Activated naive CD4-positive, alpha-beta T cell treated with anti-CD3 and anti-CD28 coated beads, Interleukin-2, amount 10 ng/mL, durations not matched to agents 7 days and 5 days (primary cell): ENCODE results near the gene COX5B.

Source experiments
- CTCF ChIA-PET: fragments of 350-600 bp; sonication (Branson Sonifier 250); formaldehyde crosslinking; loops from one replicate; lab custom pipeline; 2021; ENCODE audit warnings: antibody characterized with exemption; lab: Charles Lee
- DNase-seq: peaks from one replicate; pipeline ENCODE4 v3.0.0-alpha.2; 2020
- H3K27ac Mint-ChIP-seq: one replicate; pipeline ENCODE4 v1.8.0; 2021; ENCODE audit warnings: mild to moderate bottlenecking, moderate library complexity, mixed read lengths
- H3K27me3 Mint-ChIP-seq: one replicate; pipeline ENCODE4 v1.8.0; 2021; ENCODE audit warnings: mild to moderate bottlenecking, mixed read lengths
- H3K36me3 Mint-ChIP-seq: one replicate; pipeline ENCODE4 v1.8.0; 2021; ENCODE audit warnings: mixed read lengths
- H3K4me1 Mint-ChIP-seq: one replicate; pipeline ENCODE4 v1.8.0; 2021; ENCODE audit warnings: mixed read lengths
- H3K4me3 Mint-ChIP-seq: one replicate; pipeline ENCODE4 v1.8.0; 2021; ENCODE audit warnings: mild to moderate bottlenecking, moderate library complexity, mixed read lengths
- H3K9me3 Mint-ChIP-seq: one replicate; pipeline ENCODE4 v1.8.0; 2021; ENCODE audit warnings: mixed read lengths

The COX5B gene

GRCh38 chr2:97659256-97660043 lies 13.6 kb downstream of the COX5B start:
- H3K9me3 Mint-ChIP-seq, result no peaks in the 10 kb centered on the region
- H3K36me3 Mint-ChIP-seq, result peaks cover 37% of the 10 kb centered on the region
- no peak for DNase-seq
- no peak overlapping the region for H3K27ac Mint-ChIP-seq
- peaks cover 27% of the 10 kb centered on the region for H3K4me1 Mint-ChIP-seq
- CTCF ChIA-PET, result interaction anchor here (0.8 to 1.9 kb wide), 5 partner anchors 8 to 69 kb away, joined by 3 to 7 read pairs (median 3); no protein-coding TSS in a partner anchor
- H3K4me3 Mint-ChIP-seq, result no peak overlapping the region
- H3K27me3 Mint-ChIP-seq, result no peaks in the 10 kb centered on the region

DNA sequence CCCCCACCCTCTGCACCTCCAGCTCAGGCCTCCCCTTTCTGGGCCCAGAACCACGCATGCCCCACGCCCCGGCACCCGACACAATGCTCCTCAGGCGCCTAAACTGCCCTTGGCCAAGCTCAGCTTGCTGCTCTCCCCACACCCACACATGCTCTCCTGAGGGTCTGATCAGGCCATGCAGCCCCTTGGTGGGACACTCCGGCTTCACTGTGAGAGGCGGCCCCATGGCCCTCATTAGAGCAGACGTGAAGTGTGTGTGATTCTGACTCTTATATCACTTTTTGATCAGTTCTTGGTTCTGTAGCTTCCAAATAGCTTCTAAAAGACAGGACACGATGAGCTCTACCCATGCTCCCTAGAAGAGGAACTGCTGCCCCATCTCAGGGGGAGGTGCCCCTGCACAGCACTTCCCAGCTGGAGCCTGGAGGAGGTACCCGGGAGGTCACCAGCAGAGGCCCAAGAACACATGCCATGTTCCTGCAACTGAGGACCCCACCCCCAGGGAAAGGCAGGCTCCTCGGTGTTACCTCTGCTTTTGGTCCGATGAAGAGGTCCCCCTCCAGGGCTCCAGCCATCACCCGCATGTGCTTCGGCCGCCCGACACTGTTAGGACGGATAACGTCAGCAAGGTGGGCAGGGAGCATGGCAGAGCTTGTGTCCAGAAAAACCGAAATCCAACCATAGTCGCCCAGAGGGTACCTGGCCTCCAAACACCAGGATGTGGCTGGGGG lies 14.3 kb downstream of the COX5B start:
- Mint-ChIP-seq H3K4me1 (peaks cover 34% of the 10 kb centered on the region), H3K9me3 (no peaks in the 10 kb centered on the region), H3K36me3 (peaks cover 34% of the 10 kb centered on the region), H3K27ac (no peak overlapping the region), H3K27me3 (no peaks in the 10 kb centered on the region), H3K4me3 (no peak overlapping the region)
- no peak for DNase-seq
- CTCF ChIA-PET, result interaction anchor here (0.8 to 2.9 kb wide), 6 partner anchors 8 to 69 kb away, joined by 3 to 10 read pairs (median 4); no protein-coding TSS in a partner anchor

DNA sequence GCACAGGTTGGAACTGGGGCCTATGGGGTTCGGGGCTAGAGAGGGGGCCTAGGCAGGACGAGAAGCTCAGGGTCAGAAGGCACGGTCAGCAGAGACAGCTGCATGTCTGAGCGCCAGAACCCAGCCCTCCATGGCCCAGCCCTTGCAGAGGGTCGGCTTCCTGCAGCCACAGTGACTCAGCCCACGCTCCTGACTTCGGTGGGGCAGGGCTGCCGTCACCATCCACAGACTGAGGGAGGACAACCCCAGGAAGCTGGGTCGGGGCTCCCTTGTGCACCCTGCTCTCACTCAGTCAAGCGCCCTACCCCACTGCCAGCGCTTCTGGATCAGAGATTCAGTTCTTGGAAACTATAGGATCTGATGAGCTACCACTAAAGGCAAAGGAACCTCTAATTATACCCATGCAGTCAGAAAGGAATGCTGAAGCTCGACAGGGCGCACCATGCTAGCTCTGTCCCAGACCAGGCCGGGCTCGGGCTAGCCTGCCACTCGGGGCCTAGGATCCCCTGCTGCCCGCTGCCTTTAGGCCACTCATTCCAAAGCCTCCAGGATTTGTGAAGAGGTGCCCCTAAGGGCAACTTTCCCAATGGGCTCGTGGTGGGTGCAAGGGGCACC lies 15.0 kb downstream of the COX5B start:
- Mint-ChIP-seq H3K4me1 (peaks cover 34% of the 10 kb centered on the region), H3K27me3 (no peaks in the 10 kb centered on the region), H3K36me3 (peaks cover 34% of the 10 kb centered on the region), H3K9me3 (no peaks in the 10 kb centered on the region), H3K4me3 (no peak overlapping the region), H3K27ac (peak overlapping the region; percentile 28)
- no peak for DNase-seq
- CTCF ChIA-PET, result interaction anchor here (0.9 to 2.9 kb wide), 5 partner anchors 9 to 70 kb away, joined by 3 to 11 read pairs (median 5); no protein-coding TSS in a partner anchor

DNA sequence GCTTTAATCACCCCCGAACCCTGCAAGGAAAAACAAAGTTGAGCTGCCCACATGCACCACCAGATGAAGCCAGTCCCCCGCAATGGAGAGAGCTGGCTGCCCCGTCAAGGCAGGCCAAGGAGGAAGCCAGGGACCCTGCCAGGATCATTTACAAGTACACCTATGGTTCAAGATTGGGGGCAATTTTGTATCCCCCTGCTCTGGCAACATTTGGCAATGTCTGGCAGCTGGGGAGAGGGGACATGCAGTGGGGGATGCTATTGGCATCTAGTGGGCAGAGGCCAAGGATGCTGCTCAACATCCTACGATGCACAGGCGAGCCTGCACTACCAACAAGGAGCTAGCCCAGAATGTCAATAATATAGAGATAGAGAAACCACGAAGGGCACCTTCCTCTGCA lies 16.1 kb downstream of the COX5B start:
- CTCF ChIA-PET, result interaction anchor here (1.4 to 4.9 kb wide), 6 partner anchors 11 to 71 kb away, joined by 3 to 78 read pairs (median 10); partner anchors contain the start of gene COX5B
- peak overlapping the region; percentile 93 for H3K4me3 Mint-ChIP-seq
- peak overlapping the region; percentile 98 for H3K27ac Mint-ChIP-seq
- no peaks in the 10 kb centered on the region for H3K9me3 Mint-ChIP-seq
- H3K27me3 Mint-ChIP-seq, result no peaks in the 10 kb centered on the region
- peaks cover 28% of the 10 kb centered on the region for H3K36me3 Mint-ChIP-seq
- peaks cover 36% of the 10 kb centered on the region for H3K4me1 Mint-ChIP-seq
- DNase-seq, result no peak

DNA sequence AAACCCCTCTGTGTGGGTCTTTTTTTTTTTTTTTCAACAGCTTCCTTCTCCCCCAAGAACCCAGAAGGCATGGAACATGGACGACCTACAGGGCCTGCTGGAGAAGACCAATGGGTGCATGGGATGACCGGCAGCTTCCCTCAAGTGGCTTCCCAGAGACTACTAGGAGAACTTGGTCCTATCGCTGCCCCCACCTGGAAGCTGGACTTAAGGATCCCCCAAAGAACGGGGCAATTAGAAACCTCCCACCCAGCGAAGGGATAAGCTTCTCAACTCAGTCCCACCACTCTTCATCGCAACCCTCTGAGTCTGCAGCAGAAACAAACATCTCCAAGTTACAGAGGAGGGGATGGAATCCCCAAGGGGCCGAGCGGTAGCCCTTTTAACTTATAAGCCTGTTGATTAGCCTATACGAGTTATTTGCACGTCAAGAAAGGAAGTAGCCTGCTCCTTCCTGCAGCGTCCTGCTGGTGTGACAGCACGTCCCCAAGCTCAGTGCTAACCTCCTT lies 16.6 kb downstream of the COX5B start:
- Mint-ChIP-seq H3K4me3 (peak overlapping the region; percentile 93), H3K4me1 (peaks cover 36% of the 10 kb centered on the region), H3K36me3 (peaks cover 27% of the 10 kb centered on the region), H3K27ac (peak overlapping the region; percentile 98), H3K9me3 (no peaks in the 10 kb centered on the region), H3K27me3 (no peaks in the 10 kb centered on the region)
- no peak for DNase-seq
- CTCF ChIA-PET, result interaction anchor here (1.0 to 4.9 kb wide), 8 partner anchors 11 to 72 kb away, joined by 3 to 78 read pairs (median 6); partner anchors contain the start of gene COX5B

GRCh38 chr2:97662895-97663625 lies 17.2 kb downstream of the COX5B start:
- H3K4me3 Mint-ChIP-seq, result peak overlapping the region; percentile 93
- CTCF ChIA-PET, result interaction anchor here (0.9 to 4.9 kb wide), 10 partner anchors 12 to 72 kb away, joined by 3 to 78 read pairs (median 4); partner anchors contain the start of gene COX5B
- H3K9me3 Mint-ChIP-seq, result no peaks in the 10 kb centered on the region
- peaks cover 24% of the 10 kb centered on the region for H3K36me3 Mint-ChIP-seq
- DNase-seq, result peak; percentile 78
- no peaks in the 10 kb centered on the region for H3K27me3 Mint-ChIP-seq
- peak overlapping the region; percentile 98 for H3K27ac Mint-ChIP-seq
- H3K4me1 Mint-ChIP-seq, result peaks cover 36% of the 10 kb centered on the region

DNA sequence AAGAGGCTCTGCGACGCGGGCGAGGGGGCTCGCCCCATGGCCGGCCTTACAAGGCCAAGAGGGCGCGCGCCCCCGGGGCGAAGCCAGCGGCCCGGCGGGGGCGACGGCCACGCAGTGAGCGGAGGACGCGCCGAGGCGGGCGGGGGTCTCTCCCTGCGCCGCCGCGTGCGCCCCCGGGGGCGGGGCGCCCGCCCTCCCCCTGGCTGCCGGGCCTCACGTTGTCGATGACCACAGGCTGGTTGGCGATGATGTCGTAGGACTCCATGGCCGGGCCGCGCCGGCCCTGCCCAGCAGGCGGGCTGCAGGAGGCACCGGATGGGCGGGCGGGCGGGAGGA lies 17.7 kb downstream of the COX5B start:
- no peak for DNase-seq
- peaks cover 18% of the 10 kb centered on the region for H3K36me3 Mint-ChIP-seq
- peak overlapping the region; percentile 98 for H3K27ac Mint-ChIP-seq
- H3K9me3 Mint-ChIP-seq, result no peaks in the 10 kb centered on the region
- CTCF ChIA-PET, result interaction anchor here (0.6 to 4.9 kb wide), 10 partner anchors 9 to 73 kb away, joined by 3 to 78 read pairs (median 5); partner anchors contain the start of genes ANKRD36B, COX5B and ZAP70
- H3K4me3 Mint-ChIP-seq, result peak overlapping the region; percentile 93
- no peaks in the 10 kb centered on the region for H3K27me3 Mint-ChIP-seq
- H3K4me1 Mint-ChIP-seq, result peaks cover 36% of the 10 kb centered on the region

DNA sequence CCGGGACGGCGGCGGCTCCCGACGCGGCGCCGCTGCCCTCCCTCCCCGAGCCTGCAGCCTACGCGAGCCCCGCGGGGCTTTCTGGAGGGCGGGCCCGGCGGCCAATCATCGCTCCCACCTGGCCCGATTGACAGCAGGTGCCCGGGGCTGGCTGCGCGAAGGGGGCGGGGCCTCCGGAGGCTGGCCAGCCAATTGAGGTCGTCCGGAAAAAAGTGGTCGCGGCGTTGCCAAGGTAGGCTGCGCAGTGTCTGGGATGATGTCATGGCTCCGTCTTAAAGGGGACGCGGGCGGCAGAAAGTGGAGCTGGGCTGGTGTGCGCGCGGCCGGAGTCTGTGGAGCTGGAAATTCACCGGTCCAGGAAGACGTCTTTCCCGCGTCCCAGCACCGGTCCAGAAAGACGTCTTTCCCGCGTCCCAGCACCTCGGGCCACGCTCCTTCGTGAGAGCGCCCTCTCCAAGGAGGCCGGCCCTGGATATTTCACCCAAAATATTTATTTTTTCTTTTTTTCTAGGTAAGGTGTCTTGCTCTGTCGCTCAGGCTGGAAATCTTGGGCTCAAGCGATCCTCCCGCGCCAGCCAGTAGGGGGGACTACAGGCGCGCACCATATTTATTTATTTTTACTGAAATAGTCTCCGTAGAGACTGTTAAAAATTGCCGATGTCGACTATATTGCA lies 18.2 kb downstream of the COX5B start, which contains the start of gene ACTR1B:
ACTR1B (minus strand) TSS at position 83 of the 674 bp plus-strand sequence. CDS start 154 bp downstream, outside the sequence.
- Mint-ChIP-seq H3K27ac (peak within 1 kb of the TSS; percentile 98), H3K9me3 (no peaks in the 10 kb centered on the region), H3K4me3 (peak within 1 kb of the TSS; percentile 93), H3K4me1 (peaks cover 36% of the 10 kb centered on the region), H3K27me3 (no peaks in the 10 kb centered on the region), H3K36me3 (peaks cover 13% of the 10 kb centered on the region)
- DNase-seq, result peak; percentile 98
- CTCF ChIA-PET, result interaction anchor here (0.6 to 4.9 kb wide), 13 partner anchors 9 to 73 kb away, joined by 3 to 78 read pairs (median 4); partner anchors contain the start of genes ANKRD36B, COX5B and ZAP70

DNA sequence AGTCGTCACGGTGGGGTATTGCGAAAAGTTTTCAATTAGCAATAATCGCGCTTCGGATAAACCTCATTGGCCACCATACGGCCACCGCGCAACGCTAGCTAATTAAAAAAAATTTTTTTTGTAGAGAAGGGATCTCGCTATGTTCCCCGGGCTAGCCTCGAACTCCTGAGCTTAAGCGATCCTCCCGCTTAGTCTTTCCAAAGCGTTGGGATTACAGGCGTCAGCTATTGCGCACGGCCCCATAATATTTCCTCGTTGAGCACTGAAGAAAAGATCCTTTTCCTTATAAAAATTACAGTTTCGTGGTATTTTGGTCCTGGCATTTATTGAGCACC lies 18.7 kb downstream of the COX5B start:
- H3K9me3 Mint-ChIP-seq, result no peaks in the 10 kb centered on the region
- no peak for DNase-seq
- H3K27ac Mint-ChIP-seq, result peak overlapping the region; percentile 89
- H3K4me3 Mint-ChIP-seq, result peak overlapping the region; percentile 81
- H3K36me3 Mint-ChIP-seq, result peaks cover 13% of the 10 kb centered on the region
- no peaks in the 10 kb centered on the region for H3K27me3 Mint-ChIP-seq
- H3K4me1 Mint-ChIP-seq, result peaks cover 36% of the 10 kb centered on the region
- CTCF ChIA-PET, result interaction anchor here (0.8 to 4.9 kb wide), 9 partner anchors 11 to 74 kb away, joined by 3 to 78 read pairs (median 5); partner anchors contain the start of genes ANKRD36B, COX5B and ZAP70

GRCh38 chr2:97669448-97669847 lies 23.6 kb downstream of the COX5B start, which contains the start of gene C2orf92:
TSS of gene C2orf92 (plus strand) at chr2:97669713. CDS start at chr2:97669789, 76 bp downstream.
- H3K36me3 Mint-ChIP-seq, result no peaks in the 10 kb centered on the region
- H3K27me3 Mint-ChIP-seq, result no peaks in the 10 kb centered on the region
- no peak for DNase-seq
- H3K9me3 Mint-ChIP-seq, result no peaks in the 10 kb centered on the region
- H3K27ac Mint-ChIP-seq, result no peak within 1 kb of the TSS
- CTCF ChIA-PET, result interaction anchor here (1.4 to 1.6 kb wide), 3 partner anchors 27 to 78 kb away, joined by 3 to 5 read pairs (median 3); no protein-coding TSS in a partner anchor
- peaks cover 15% of the 10 kb centered on the region for H3K4me1 Mint-ChIP-seq
- no peak within 1 kb of the TSS for H3K4me3 Mint-ChIP-seq

DNA sequence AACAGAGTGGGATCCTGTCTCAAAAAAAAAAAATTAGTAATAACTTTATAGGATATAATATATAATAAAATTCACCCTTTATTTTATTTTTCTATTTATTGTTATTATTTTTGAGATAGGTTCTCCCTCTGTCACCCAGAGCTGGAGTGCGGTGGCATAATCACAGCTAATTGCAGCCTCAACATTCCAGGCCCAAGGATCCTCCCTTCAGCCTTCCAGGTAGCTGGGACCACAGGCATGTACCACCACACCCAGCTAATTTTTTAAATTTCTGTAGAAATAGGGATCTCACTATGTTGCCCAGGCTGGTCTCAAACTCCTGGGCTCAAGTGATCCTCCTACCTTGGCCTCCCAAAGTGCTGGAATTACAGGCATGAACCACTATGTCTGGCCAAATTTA lies 24.6 kb downstream of the COX5B start:
- Mint-ChIP-seq H3K36me3 (no peaks in the 10 kb centered on the region), H3K27ac (no peak overlapping the region), H3K9me3 (no peaks in the 10 kb centered on the region), H3K4me3 (no peak overlapping the region), H3K4me1 (peaks cover 8% of the 10 kb centered on the region), H3K27me3 (no peaks in the 10 kb centered on the region)
- DNase-seq, result no peak
- CTCF ChIA-PET, result interaction anchor here (0.9 to 1.4 kb wide), 4 partner anchors 22 to 79 kb away, joined by 3 to 6 read pairs (median 4); no protein-coding TSS in a partner anchor

DNA sequence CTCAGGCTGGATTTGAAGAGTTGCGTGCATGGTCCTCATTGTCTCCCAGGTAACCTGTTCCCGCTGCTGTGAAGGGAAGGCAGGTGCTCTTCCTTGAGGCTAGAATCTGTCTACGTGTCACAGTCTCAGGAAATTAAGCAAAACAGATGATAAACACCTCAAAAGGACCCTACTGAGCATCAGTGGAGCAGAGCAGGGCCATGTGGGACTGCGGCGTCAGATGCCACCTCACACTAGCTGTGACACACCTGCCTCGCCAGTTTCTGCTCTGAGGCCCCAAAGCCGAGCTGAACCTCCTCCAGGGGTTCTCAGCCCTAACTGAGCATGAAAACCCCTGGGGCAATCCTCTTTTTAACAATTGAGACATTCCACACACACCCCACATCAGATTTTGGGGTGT lies 25.7 kb downstream of the COX5B start:
- Mint-ChIP-seq H3K27ac (no peak overlapping the region), H3K9me3 (no peaks in the 10 kb centered on the region), H3K4me3 (no peak overlapping the region), H3K27me3 (peaks cover under 1% of the 10 kb centered on the region), H3K36me3 (no peaks in the 10 kb centered on the region), H3K4me1 (peaks cover 9% of the 10 kb centered on the region)
- no peak for DNase-seq
- CTCF ChIA-PET, result no interaction called here
